SU-DHL-6 (cell line): ENCODE data around the gene LRRC72.

Experiments used
- H2AFZ ChIP-seq: fragments of 200-600 bp; sonication (generic); 2 replicates; pipeline ENCODE4 v1.6.1; 2014; ENCODE audit warnings: low read depth, mild to moderate bottlenecking, moderate library complexity, mixed read lengths, antibody characterized with exemption, low read length; ENCODE audit not compliant: severe bottlenecking
- H3F3A ChIP-seq: fragments of 200-600 bp; shearing (Covaris generic); 2 replicates; pipeline ENCODE4 v1.6.0; 2016; ENCODE audit warnings: antibody characterized with exemption, mild to moderate bottlenecking; ENCODE audit not compliant: insufficient read depth
- H3K27ac ChIP-seq: fragments of 200-600 bp; sonication (generic); 2 replicates; pipeline ENCODE4 v1.5.1; 2016; ENCODE audit warnings: low read depth, mild to moderate bottlenecking, low read length, moderate library complexity, mixed read lengths
- H3K27me3 ChIP-seq: fragments of 200-600 bp; sonication (generic), shearing (Covaris generic); 2 replicates; pipeline ENCODE4 v1.6.0; 2014; ENCODE audit warnings: mild to moderate bottlenecking, low read length
- H3K36me3 ChIP-seq: fragments of 200-600 bp; sonication (generic); 2 replicates; pipeline ENCODE4 v1.6.1; 2014; ENCODE audit warnings: mild to moderate bottlenecking, low read length, mixed read lengths
- H3K4me2 ChIP-seq: fragments of 300-600, 200-600 bp; shearing (Covaris generic), sonication (generic); 2 replicates; pipeline ENCODE4 v1.6.0; 2014; ENCODE audit warnings: low read length, low read depth, mild to moderate bottlenecking; ENCODE audit not compliant: poor library complexity, severe bottlenecking
- H3K4me3 ChIP-seq: fragments of 200-600 bp; sonication (generic); 2 replicates; pipeline ENCODE4 v1.5.1; 2014; ENCODE audit warnings: antibody characterized with exemption, low read length, mild to moderate bottlenecking, mixed read lengths; ENCODE audit not compliant: insufficient read depth, poor library complexity, severe bottlenecking
- H3K79me2 ChIP-seq: fragments of 200-600 bp; sonication (generic); 2 replicates; pipeline ENCODE4 v1.6.1; 2014; ENCODE audit warnings: mild to moderate bottlenecking, low read length, moderate library complexity; ENCODE audit not compliant: insufficient read depth
- H3K9ac ChIP-seq: fragments of 200-600 bp; sonication (generic); 2 replicates; pipeline ENCODE4 v1.7.0; 2014; ENCODE audit warnings: mild to moderate bottlenecking, low read length
- H3K9me2 ChIP-seq: fragments of 200-600 bp; sonication (generic); replicated peaks from 2 replicates; pipeline ENCODE4 v1.6.1; 2014; ENCODE audit warnings: low read length; ENCODE audit not compliant: insufficient read depth
- H3K9me3 ChIP-seq: fragments of 200-600 bp; sonication (generic); 2 replicates; pipeline ENCODE4 v1.6.1; 2014; ENCODE audit warnings: low read length, mixed read lengths; ENCODE audit not compliant: insufficient read depth
- H4K20me1 ChIP-seq: fragments of 200-600 bp; sonication (generic); 2 replicates; pipeline ENCODE4 v1.6.1; 2014; ENCODE audit warnings: low read depth, mild to moderate bottlenecking, antibody characterized with exemption, low read length, moderate library complexity, mixed read lengths
- CTCF ChIP-seq: fragments of 200-600 bp; sonication (generic); IDR thresholded peaks from one replicate; pipeline ENCODE4 v1.5.1; 2017; ENCODE audit warnings: antibody characterized with exemption, mild to moderate bottlenecking, low read length, moderate library complexity; ENCODE audit not compliant: insufficient read depth, poor library complexity, severe bottlenecking
- EZH2phosphoT487 ChIP-seq: fragments of 200-600 bp; sonication (generic), shearing (Covaris generic); conservative IDR thresholded peaks from 2 replicates; pipeline ENCODE4 v1.6.1; 2018; ENCODE audit warnings: mild to moderate bottlenecking, antibody characterized with exemption, low read length, moderate library complexity, mixed read lengths

Gene LRRC72

DNA sequence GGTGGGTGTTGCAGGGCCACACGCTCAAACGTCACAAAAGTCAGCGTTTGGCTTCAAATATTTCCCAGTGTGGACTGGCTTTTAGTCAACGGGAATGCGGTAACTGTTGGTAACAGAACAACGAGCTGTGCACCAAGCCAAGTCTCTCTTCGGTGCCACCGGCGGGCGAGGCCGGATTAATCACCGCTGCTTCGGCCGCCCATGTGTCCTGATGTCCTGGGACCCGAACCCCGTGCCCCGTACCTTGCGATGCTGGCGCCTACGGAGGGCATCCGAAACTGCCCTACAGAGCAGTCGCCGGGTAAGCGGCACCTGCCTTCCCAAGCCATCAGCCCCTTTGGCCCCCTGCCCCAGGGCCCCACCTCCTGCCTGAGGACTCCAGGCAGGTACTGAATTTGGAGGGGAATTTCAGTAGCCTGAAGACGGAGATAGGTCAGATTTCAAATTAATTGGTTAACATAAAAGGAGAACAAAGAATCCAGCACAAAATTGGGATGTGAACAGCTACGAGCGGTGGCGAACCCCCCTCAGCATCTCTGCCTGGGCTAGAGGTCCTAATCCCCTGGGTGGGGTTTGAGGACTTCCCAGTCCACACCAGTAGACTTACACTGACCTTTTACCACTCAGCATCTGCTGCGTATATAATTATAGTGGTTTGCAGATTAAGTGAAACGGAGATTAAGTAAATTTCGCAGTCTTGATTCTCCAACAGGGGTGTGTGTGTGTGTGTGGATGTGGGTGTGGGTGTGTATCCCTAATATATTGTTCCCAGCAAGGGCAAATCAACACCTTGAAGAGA lies at the start of gene LRRC72:
LRRC72 (plus strand) TSS at position 84 of the 799 bp plus-strand sequence; CDS start at position 212, 128 bp downstream.
- H3K27me3 ChIP-seq = no peaks in the 10 kb centered on the region
- no peaks in the 10 kb centered on the region for H3K79me2 ChIP-seq
- H3K36me3 ChIP-seq = no peaks in the 10 kb centered on the region
- no peak within 1 kb of the TSS for H3K4me2 ChIP-seq
- no peak for TF ChIP-seq EZH2phosphoT487
- TF ChIP-seq CTCF = no peak
- no peak within 1 kb of the TSS for H3K4me3 ChIP-seq
- no peak within 1 kb of the TSS for H2AFZ ChIP-seq
- H4K20me1 ChIP-seq = no peaks in the 10 kb centered on the region
- H3K9ac ChIP-seq = no peak within 1 kb of the TSS
- no peaks in the 10 kb centered on the region for H3K9me3 ChIP-seq
- H3K27ac ChIP-seq = no peak within 1 kb of the TSS
- no peaks in the 10 kb centered on the region for H3F3A ChIP-seq
- no peaks in the 10 kb centered on the region for H3K9me2 ChIP-seq

GRCh38 chr7:16479161-16479560 lies 47.5 kb upstream of the LRRC72 start:
- Histone ChIP-seq H3K27ac (no peak overlapping the region), H3F3A (no peaks in the 10 kb centered on the region), H3K79me2 (no peaks in the 10 kb centered on the region), H4K20me1 (no peaks in the 10 kb centered on the region; the same call in 1 of the 2 replicates), H3K9me3 (no peaks in the 10 kb centered on the region), H3K4me3 (no peak overlapping the region), H3K9ac (no peak overlapping the region), H3K36me3 (no peaks in the 10 kb centered on the region), H3K27me3 (no peaks in the 10 kb centered on the region), H2AFZ (no peak overlapping the region), H3K9me2 (no peaks in the 10 kb centered on the region), H3K4me2 (no peak overlapping the region)
- TF ChIP-seq EZH2phosphoT487 (no peak), CTCF (no peak)

DNA sequence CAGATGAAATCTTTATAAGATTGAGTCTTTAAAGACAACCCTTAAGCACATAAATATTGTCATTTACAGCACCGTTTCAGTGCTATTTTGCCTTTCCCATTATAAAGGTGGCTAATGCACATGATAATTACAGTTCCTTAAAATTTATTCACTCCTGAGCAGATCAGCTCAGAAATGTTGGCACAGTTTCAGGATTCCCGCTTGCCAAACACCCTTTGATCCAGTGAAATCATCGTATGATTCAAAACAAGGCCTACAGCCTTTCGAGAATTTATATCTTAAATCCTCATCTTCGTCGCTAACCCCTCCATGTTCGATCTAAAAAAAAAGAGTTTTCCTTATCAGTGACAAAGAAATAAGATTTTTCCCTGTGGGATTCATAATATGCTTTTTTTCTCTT lies 47.0 kb upstream of the LRRC72 start:
- Histone ChIP-seq H3F3A (no peaks in the 10 kb centered on the region), H3K9me2 (no peaks in the 10 kb centered on the region), H3K4me2 (no peak overlapping the region), H3K9me3 (no peaks in the 10 kb centered on the region), H3K27ac (no peak overlapping the region), H3K9ac (no peak overlapping the region), H3K79me2 (no peaks in the 10 kb centered on the region), H4K20me1 (no peaks in the 10 kb centered on the region; the same call in 1 of the 2 replicates), H3K4me3 (no peak overlapping the region), H2AFZ (no peak overlapping the region), H3K36me3 (no peaks in the 10 kb centered on the region), H3K27me3 (no peaks in the 10 kb centered on the region)
- TF ChIP-seq CTCF = no peak
- TF ChIP-seq EZH2phosphoT487 = no peak
